Measurements from ENCODE around the gene RHOT2.

DNA sequence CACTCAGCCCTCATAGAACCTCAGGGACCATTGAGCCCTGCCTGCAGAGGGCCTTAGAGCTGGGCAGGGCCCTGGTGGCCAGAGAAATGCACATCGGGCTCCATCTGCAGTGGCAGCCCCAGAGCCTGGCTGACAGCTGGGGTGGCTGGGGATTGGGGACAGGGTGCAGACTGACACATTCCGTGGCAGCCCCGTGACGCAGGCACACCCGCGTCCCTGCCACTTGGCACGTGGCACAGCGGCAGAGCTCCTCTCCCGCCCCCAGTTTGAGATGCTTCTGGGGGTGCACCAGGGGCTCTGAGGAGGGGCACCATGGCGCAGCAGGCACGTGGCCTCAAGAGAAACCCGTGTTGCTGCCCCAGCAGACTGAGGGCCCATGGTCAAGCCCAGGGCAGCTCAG lies 35.5 kb downstream of the RHOT2 start:
- TF ChIP-seq, protein P1, sequence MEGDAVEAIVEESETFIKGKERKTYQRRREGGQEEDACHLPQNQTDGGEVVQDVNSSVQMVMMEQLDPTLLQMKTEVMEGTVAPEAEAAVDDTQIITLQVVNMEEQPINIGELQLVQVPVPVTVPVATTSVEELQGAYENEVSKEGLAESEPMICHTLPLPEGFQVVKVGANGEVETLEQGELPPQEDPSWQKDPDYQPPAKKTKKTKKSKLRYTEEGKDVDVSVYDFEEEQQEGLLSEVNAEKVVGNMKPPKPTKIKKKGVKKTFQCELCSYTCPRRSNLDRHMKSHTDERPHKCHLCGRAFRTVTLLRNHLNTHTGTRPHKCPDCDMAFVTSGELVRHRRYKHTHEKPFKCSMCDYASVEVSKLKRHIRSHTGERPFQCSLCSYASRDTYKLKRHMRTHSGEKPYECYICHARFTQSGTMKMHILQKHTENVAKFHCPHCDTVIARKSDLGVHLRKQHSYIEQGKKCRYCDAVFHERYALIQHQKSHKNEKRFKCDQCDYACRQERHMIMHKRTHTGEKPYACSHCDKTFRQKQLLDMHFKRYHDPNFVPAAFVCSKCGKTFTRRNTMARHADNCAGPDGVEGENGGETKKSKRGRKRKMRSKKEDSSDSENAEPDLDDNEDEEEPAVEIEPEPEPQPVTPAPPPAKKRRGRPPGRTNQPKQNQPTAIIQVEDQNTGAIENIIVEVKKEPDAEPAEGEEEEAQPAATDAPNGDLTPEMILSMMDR (conservative IDR thresholded peaks at IDR 0.05) = no peak
- no peak for TF ChIP-seq ZFX (IDR thresholded peaks at IDR 0.05)
